Caco-2 (cell line): Measurements from ENCODE around the gene NOTUM. TPM values are rescaled to one million over a fixed set of nuclear protein-coding genes. Genes with fewer than 3 reads are reported as not detected.

Experiments used
- BruUV-seq: library from RNA; stranded (reverse); fragments of 400-500 nt; replicated peaks from 2 replicates; lab custom pipeline; 2021; lab: Mats Ljungman, UMichigan
- CTCF ChIA-PET: fragments of 300-600 bp; sonication (Branson Sonifier 250); formaldehyde crosslinking; loops from one replicate; lab custom pipeline; 2022; ENCODE audit warnings: antibody characterized with exemption; lab: Charles Lee
- POLR2A ChIA-PET: fragments of 300-600 bp; sonication (Branson Sonifier 250); formaldehyde crosslinking; loops from one replicate; lab custom pipeline; 2022; ENCODE audit warnings: antibody characterized with exemption; lab: Charles Lee
- DNase-seq, 2 experiments: peaks; one replicate each; pipeline versions ENCODE4 v3.0.0 to v3.0.0-alpha.2; 2020 to 2022
- H3K27me3 ChIP-seq: replicated peaks from 2 replicates; pipeline ENCODE4 v1.6.0; 2011; ENCODE audit warnings: low read length; ENCODE audit not compliant: control insufficient read depth, insufficient read depth
- H3K36me3 ChIP-seq: 2 replicates; pipeline ENCODE4 v1.5.1; 2011; ENCODE audit warnings: low read length; ENCODE audit not compliant: control insufficient read depth, insufficient read depth
- H3K4me1 ChIP-seq: fragments of 250-450 bp; sonication (Bioruptor Pico); 2 replicates; pipeline ENCODE4 v1.5.1; 2020; ENCODE audit warnings: mild to moderate bottlenecking
- H3K4me3 ChIP-seq: 2 replicates; pipeline ENCODE4 v1.5.1; 2011; ENCODE audit warnings: low read depth, mild to moderate bottlenecking, control low read depth, low read length
- H3K9me3 ChIP-seq: fragments of 250-450 bp; sonication (Bioruptor Pico); 2 replicates; pipeline ENCODE4 v1.5.1; 2020; ENCODE audit warnings: mild to moderate bottlenecking, moderate library complexity
- H3K27ac Mint-ChIP-seq: one replicate; pipeline ENCODE4 v1.8.0; 2022; ENCODE audit warnings: mixed read lengths; ENCODE audit not compliant: unreplicated experiment
- H3K27me3 Mint-ChIP-seq: one replicate; pipeline ENCODE4 v1.8.0; 2022; ENCODE audit warnings: mixed read lengths; ENCODE audit not compliant: insufficient read depth, unreplicated experiment
- H3K36me3 Mint-ChIP-seq: one replicate; pipeline ENCODE4 v1.8.0; 2022; ENCODE audit warnings: mild to moderate bottlenecking, mixed read lengths; ENCODE audit not compliant: insufficient read depth, unreplicated experiment
- H3K4me1 Mint-ChIP-seq: one replicate; pipeline ENCODE4 v1.8.0; 2022; ENCODE audit warnings: low read depth, mixed read lengths; ENCODE audit not compliant: unreplicated experiment
- H3K4me3 Mint-ChIP-seq: one replicate; pipeline ENCODE4 v1.8.0; 2022; ENCODE audit warnings: mild to moderate bottlenecking, moderate library complexity, mixed read lengths; ENCODE audit not compliant: unreplicated experiment
- H3K9me3 Mint-ChIP-seq: one replicate; pipeline ENCODE4 v1.8.0; 2022; ENCODE audit warnings: mixed read lengths; ENCODE audit not compliant: unreplicated experiment
- intact Hi-C: fragments of 100-400 bp; cut with micrococcal nuclease; formaldehyde crosslinking; loops from one replicate; pipeline ENCODE4 v1.10.0; 2022; ENCODE audit not compliant: unreplicated experiment
- total RNA-seq: library from RNA; stranded (reverse); gene quantifications from 2 replicates; pipeline ENCODE4 v1.2.3, GENCODE V29; 2022
- TF ChIP-seq, protein P1 (sequence below), 2 experiments: fragments of 200-600 bp in 1 of 2; IDR thresholded peaks; 1 replicate in 1 of 2; 2 replicates in 1 of 2; pipeline versions ENCODE4 v1.5.1 to v1.8.0; 2011 to 2022; ENCODE audit warnings: antibody characterized with exemption in 1 of 2, control low read depth in 1 of 2, inconsistent platforms in 1 of 2, low read depth in 1 of 2, low read length in 1 of 2, mild to moderate bottlenecking in 1 of 2, moderate library complexity in 1 of 2; ENCODE audit not compliant: insufficient read depth in 1 of 2, severe bottlenecking in 1 of 2, unreplicated experiment in 1 of 2

The NOTUM gene
- total RNA-seq, 1 experiment from 2014 or later: 11.1 TPM

DNA sequence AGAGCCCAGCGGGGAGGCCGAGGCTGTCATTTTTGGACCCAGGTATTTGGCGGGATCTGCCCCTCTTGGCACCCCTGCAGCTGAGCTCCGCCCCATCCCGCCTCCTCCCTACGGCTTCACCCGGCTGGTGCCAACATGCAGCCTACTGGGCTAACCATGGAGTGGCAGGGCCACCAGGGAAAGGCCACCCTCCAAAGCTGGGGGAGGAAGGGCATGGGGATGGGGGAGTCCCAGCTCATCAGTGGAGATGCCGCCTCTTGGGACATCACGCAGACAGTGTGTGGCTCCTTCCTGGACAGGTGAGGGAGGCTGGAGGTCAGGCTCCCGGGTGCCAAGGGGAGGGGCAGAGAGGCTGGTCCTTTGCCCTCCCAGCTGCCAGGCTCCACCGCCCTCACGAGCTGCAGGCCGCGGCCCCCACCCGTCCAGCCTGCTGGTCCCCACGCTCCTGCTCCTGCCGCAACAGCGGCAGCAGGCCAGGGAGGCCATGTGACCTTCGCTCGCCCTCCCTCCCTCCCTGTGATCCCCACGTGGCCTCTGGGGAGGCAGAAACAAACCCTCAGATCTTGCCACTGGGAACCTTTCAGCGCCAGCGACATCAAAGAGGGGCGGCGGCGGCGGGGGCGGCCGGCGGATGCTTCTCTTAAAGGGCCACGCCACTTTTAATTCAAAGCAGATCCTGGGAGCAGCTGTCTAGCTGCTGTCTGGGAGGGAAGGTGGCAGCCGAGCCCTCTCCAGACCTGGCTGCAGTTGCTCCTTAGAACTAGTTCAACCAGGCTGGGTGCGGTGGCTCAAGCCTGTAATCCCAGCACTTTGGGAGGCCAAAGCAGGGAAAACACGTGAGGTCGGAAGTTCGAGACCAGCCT is 6.8 kb upstream of the NOTUM start:
- Mint-ChIP-seq H3K27me3 (no peaks in the 10 kb centered on the region), H3K27ac (peak overlapping the region; percentile 87), H3K4me1 (peaks cover 6% of the 10 kb centered on the region), H3K9me3 (no peaks in the 10 kb centered on the region), H3K36me3 (peaks cover 7% of the 10 kb centered on the region), H3K4me3 (peak overlapping the region; percentile 57)
- Histone ChIP-seq H3K36me3 (no peaks in the 10 kb centered on the region), H3K4me1 (peaks cover 28% of the 10 kb centered on the region), H3K4me3 (peak overlapping the region; percentile 16; the same call in 1 of the 2 replicates), H3K27me3 (no peaks in the 10 kb centered on the region), H3K9me3 (peaks cover 6% of the 10 kb centered on the region; the same call in 1 of the 2 replicates)
- peak; percentile 94 to 95 for DNase-seq
- CTCF ChIA-PET: interaction anchor here (0.7 to 1.5 kb wide), 5 partner anchors 9 to 206 kb away, joined by 3 to 5 read pairs (median 4); partner anchors contain the start of gene DCXR
- intact Hi-C loops: loop anchor here (1.0 kb wide), 1 partner anchor 9 kb away; no protein-coding TSS in a partner anchor
- TF ChIP-seq, protein P1, sequence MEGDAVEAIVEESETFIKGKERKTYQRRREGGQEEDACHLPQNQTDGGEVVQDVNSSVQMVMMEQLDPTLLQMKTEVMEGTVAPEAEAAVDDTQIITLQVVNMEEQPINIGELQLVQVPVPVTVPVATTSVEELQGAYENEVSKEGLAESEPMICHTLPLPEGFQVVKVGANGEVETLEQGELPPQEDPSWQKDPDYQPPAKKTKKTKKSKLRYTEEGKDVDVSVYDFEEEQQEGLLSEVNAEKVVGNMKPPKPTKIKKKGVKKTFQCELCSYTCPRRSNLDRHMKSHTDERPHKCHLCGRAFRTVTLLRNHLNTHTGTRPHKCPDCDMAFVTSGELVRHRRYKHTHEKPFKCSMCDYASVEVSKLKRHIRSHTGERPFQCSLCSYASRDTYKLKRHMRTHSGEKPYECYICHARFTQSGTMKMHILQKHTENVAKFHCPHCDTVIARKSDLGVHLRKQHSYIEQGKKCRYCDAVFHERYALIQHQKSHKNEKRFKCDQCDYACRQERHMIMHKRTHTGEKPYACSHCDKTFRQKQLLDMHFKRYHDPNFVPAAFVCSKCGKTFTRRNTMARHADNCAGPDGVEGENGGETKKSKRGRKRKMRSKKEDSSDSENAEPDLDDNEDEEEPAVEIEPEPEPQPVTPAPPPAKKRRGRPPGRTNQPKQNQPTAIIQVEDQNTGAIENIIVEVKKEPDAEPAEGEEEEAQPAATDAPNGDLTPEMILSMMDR (IDR thresholded peaks at IDR 0.05; ENCODE audit: insufficient read depth in 1 of 2, low read depth in 1 of 2, low read length in 1 of 2, severe bottlenecking in 1 of 2, unreplicated experiment in 1 of 2): no peak
- POLR2A ChIA-PET: interaction anchor here (0.6 to 1.0 kb wide), 4 partner anchors 9 to 59 kb away, joined by 3 to 7 read pairs (median 4); partner anchors contain the start of gene PYCR1
- no TSS peak for BruUV-seq

DNA sequence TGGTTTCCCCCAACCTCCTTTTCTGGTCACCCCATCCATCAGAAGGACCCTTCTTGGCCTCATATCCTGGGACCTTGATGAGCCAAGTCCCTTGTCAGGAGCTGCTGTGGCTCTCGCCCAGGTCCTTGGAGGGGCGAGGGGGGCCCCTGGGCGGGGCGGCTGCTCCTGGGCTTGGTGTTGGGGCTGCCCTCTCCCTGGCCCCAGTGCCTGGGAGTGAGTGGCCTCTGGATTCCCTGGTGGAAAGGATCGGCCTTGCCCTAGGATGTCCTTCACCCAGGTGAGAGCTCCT is 6.2 kb upstream of the NOTUM start:
- Mint-ChIP-seq H3K9me3 (no peaks in the 10 kb centered on the region), H3K4me3 (no peak overlapping the region), H3K27ac (no peak overlapping the region), H3K4me1 (peaks cover 6% of the 10 kb centered on the region), H3K36me3 (peaks cover 7% of the 10 kb centered on the region), H3K27me3 (no peaks in the 10 kb centered on the region)
- no TSS peak for BruUV-seq
- TF ChIP-seq, protein P1 (IDR thresholded peaks at IDR 0.05; ENCODE audit: insufficient read depth in 1 of 2, low read depth in 1 of 2, low read length in 1 of 2, severe bottlenecking in 1 of 2, unreplicated experiment in 1 of 2): no peak
- intact Hi-C loops: no loop called here
- Histone ChIP-seq H3K36me3 (no peaks in the 10 kb centered on the region), H3K9me3 (0 out of 2 replicates have a peak, but pooled peaks cover under 1% of the 10 kb centered on the region), H3K27me3 (no peaks in the 10 kb centered on the region), H3K4me1 (peaks cover 28% of the 10 kb centered on the region), H3K4me3 (no peak overlapping the region)
- ChIA-PET CTCF (interaction anchor here (0.8 to 1.5 kb wide), 3 partner anchors 12 to 70 kb away, joined by 3 to 5 read pairs (median 4); partner anchors contain the start of gene DCXR), POLR2A (interaction anchor here (0.7 kb wide), 1 partner anchor 59 kb away, joined by 3 read pairs; no protein-coding TSS in a partner anchor)
- DNase-seq: no peak

DNA sequence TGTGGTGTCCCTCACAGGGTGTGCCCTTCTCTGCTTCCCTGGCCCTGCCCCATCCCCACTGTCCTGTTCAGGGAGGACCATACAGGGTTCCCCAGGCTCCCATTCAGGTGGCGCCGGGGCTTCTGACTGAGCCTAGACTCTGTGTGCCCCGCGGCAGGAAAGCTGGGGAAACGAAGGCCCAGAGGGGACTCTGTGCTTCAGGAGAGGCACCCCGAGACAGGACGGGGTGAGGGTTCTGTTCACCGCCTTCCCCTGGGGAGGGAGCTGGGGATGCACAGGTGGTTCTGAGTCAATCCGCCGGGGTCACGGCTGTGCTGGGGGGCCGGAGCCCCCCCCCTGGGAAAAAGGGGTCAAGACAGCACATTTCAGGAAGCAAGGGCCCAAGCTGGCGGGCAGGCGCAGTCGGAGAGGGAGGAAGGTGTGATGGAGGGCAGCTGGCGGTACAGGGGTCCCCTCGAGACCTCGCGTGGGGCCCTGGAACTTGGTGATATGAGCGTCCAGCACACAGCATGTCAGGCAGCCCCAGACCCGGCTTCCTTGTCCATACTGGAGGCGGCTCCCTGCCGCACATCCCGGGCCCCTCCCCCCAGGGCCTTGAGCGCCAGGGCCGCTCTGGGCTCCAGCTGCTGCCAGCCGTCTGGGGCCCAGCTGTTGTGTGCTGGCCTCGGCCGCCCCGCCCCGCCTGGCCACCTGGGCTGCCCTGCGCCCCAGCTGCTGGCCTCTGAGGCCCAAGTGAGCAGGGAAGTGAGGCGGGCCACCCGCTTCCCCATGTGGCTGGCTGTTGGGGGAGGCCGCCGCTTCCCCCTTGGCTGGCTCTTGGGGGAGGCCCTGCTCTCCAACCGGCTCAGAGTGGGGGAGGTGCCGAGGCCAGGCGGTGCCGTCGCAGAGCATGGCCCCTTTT is 5.6 kb upstream of the NOTUM start:
- Mint-ChIP-seq H3K4me3 (no peak overlapping the region), H3K9me3 (no peaks in the 10 kb centered on the region), H3K4me1 (peaks cover 6% of the 10 kb centered on the region), H3K36me3 (peaks cover 7% of the 10 kb centered on the region), H3K27me3 (no peaks in the 10 kb centered on the region), H3K27ac (no peak overlapping the region)
- intact Hi-C loops: no loop called here
- ChIA-PET CTCF (no interaction called here), POLR2A (interaction anchor here (0.6 kb wide), 1 partner anchor 23 kb away, joined by 3 read pairs; no protein-coding TSS in a partner anchor)
- no peaks in the 10 kb centered on the region for H3K36me3 ChIP-seq
- H3K9me3 ChIP-seq: no peaks in the 10 kb centered on the region
- BruUV-seq: no TSS peak
- DNase-seq: no peak
- peaks cover 28% of the 10 kb centered on the region for H3K4me1 ChIP-seq
- TF ChIP-seq, protein P1 (IDR thresholded peaks at IDR 0.05; ENCODE audit: insufficient read depth in 1 of 2, low read depth in 1 of 2, low read length in 1 of 2, severe bottlenecking in 1 of 2, unreplicated experiment in 1 of 2): no peak
- H3K4me3 ChIP-seq: no peak overlapping the region
- no peaks in the 10 kb centered on the region for H3K27me3 ChIP-seq
